Vagina (tissue), 2 donors: Measurements from ENCODE around the gene PACRGL.

Experiments used
- CTCF ChIP-seq, 3 experiments: fragments of 450-650 bp in 2 of 3; fragments of 200-600 bp in 1 of 3; sonication (generic) in 1 of 3; IDR thresholded peaks; one replicate each; pipeline ENCODE4 v1.5.1; 2017 to 2019; ENCODE audit warnings: antibody characterized with exemption in 3 of 3, mild to moderate bottlenecking in 2 of 3, moderate library complexity in 2 of 3
- POLR2A ChIP-seq, 2 donors: fragments of 450-650 bp; IDR thresholded peaks; one replicate each; pipeline ENCODE4 v1.6.1; 2017; ENCODE audit warnings: antibody characterized with exemption in 2 of 2, mild to moderate bottlenecking in 2 of 2, moderate library complexity in 2 of 2

- TF ChIP-seq POLR2A (IDR thresholded peaks at IDR 0.05): no peak
- TF ChIP-seq CTCF (IDR thresholded peaks at IDR 0.05): no peak
Measured at GRCh38 chr4:20760053-20760452, 59.8 kb downstream of the PACRGL start.
